Endothelial cell of umbilical vein (primary cell): ENCODE results near the gene ALKBH7. TPM values are rescaled to one million over a fixed set of nuclear protein-coding genes. Genes with fewer than 3 reads are reported as not detected.
A peak's percentile ranks its signal among the peaks of the same experiment; 100 is the strongest.

Source experiments
- BruUV-seq: library from RNA; stranded (reverse); fragments of 400-500 nt; replicated peaks from 2 replicates; lab custom pipeline; 2021; lab: Mats Ljungman, UMichigan
- CTCF ChIA-PET: fragments of 300-600, 350-600 bp; sonication (Branson Sonifier 250); formaldehyde crosslinking; loops from one replicate; lab custom pipeline; 2021; ENCODE audit warnings: antibody characterized with exemption, inconsistent platforms; lab: Charles Lee
- POLR2A ChIA-PET: fragments of 300-600, 350-600 bp; sonication (Branson Sonifier 250); formaldehyde crosslinking; loops from one replicate; lab custom pipeline; 2021; ENCODE audit warnings: antibody characterized with exemption, inconsistent platforms; lab: Charles Lee
- DNase-seq: peaks from one replicate; pipeline ENCODE4 v3.0.0-alpha.2; 2011; ENCODE audit warnings: low read depth, low spot score
- FAIRE-seq: peaks from 2 replicates; lab custom pipeline; 2011; peaks lifted over from hg19 to GRCh38; lab: Jason Lieb, UNC
- H2AFZ ChIP-seq: 2 replicates; pipeline ENCODE4 v1.6.0; 2012; ENCODE audit warnings: low read depth, low read length, control low read depth, inconsistent platforms
- H3K27ac ChIP-seq: 2 replicates; pipeline ENCODE4 v1.5.1; 2011; ENCODE audit warnings: low read depth, mild to moderate bottlenecking, control low read depth, low read length, moderate library complexity; ENCODE audit not compliant: insufficient read depth
- H3K27me3 ChIP-seq, 2 experiments: 2 replicates each; pipeline versions ENCODE4 v1.6.0 to v1.6.1; 2011; ENCODE audit warnings: low read length in 2 of 2, mixed read lengths in 1 of 2; ENCODE audit not compliant: control insufficient read depth in 2 of 2, insufficient read depth in 2 of 2
- H3K36me3 ChIP-seq, 2 experiments: 2 replicates in 1 of 2; 3 replicates in 1 of 2; pipeline ENCODE4 v1.5.1; 2011; ENCODE audit warnings: low read length in 2 of 2, mild to moderate bottlenecking in 1 of 2, moderate library complexity in 1 of 2; ENCODE audit not compliant: control insufficient read depth in 2 of 2, insufficient read depth in 2 of 2; ENCODE audit errors: extremely low read depth in 1 of 2
- H3K4me1 ChIP-seq: 3 replicates; pipeline ENCODE4 v1.5.1; 2011; ENCODE audit warnings: mild to moderate bottlenecking, low read length; ENCODE audit not compliant: control insufficient read depth, insufficient read depth; ENCODE audit errors: extremely low read depth
- H3K4me2 ChIP-seq: 2 replicates; pipeline ENCODE4 v1.6.1; 2011; ENCODE audit warnings: low read length, control low read depth, mixed read lengths; ENCODE audit not compliant: insufficient read depth
- H3K4me3 ChIP-seq, 3 experiments: fragments of 200-600 bp in 1 of 3; sonication (generic), shearing (Covaris generic) in 1 of 3; replicated peaks in 1 of 3; 2 replicates each; pipeline ENCODE4 v1.5.1; 2011 to 2016; ENCODE audit warnings: control low read depth in 3 of 3, low read length in 3 of 3, mild to moderate bottlenecking in 2 of 3, inconsistent platforms in 1 of 3, low read depth in 1 of 3, moderate library complexity in 1 of 3; ENCODE audit not compliant: insufficient read depth in 1 of 3
- H3K79me2 ChIP-seq: 2 replicates; pipeline ENCODE4 v1.6.0; 2012; ENCODE audit warnings: low read length, inconsistent platforms; ENCODE audit not compliant: control insufficient read depth, insufficient read depth
- H3K9ac ChIP-seq: replicated peaks from 2 replicates; pipeline ENCODE3; 2011; ENCODE audit warnings: low read length, control low read depth; ENCODE audit not compliant: insufficient read depth; ENCODE audit errors: extremely low read depth
- H3K9me1 ChIP-seq: replicated peaks from 3 replicates; pipeline ENCODE4 v1.6.0; 2011; ENCODE audit warnings: mild to moderate bottlenecking, low read length; ENCODE audit not compliant: control insufficient read depth, insufficient read depth; ENCODE audit errors: extremely low read depth
- H3K9me3 ChIP-seq: replicated peaks from 2 replicates; pipeline ENCODE4 v1.5.1; 2012; ENCODE audit warnings: low read length, inconsistent platforms; ENCODE audit not compliant: control insufficient read depth, insufficient read depth
- H4K20me1 ChIP-seq: replicated peaks from 2 replicates; pipeline ENCODE3; 2011; ENCODE audit warnings: mild to moderate bottlenecking, low read length; ENCODE audit not compliant: control insufficient read depth, insufficient read depth; ENCODE audit errors: extremely low read depth
- CTCF ChIP-seq, 2 donors: IDR thresholded peaks; 1 replicate in 1 of 2; 2 replicates in 1 of 2; pipeline ENCODE4 v1.5.1; 2011; ENCODE audit warnings: low read length in 2 of 2, mild to moderate bottlenecking in 2 of 2, moderate library complexity in 2 of 2, control low read depth in 1 of 2, inconsistent platforms in 1 of 2, low read depth in 1 of 2; ENCODE audit not compliant: insufficient read depth in 1 of 2; ENCODE audit errors: extremely low read depth in 1 of 2
- EZH2 ChIP-seq: IDR thresholded peaks from 2 replicates; pipeline ENCODE4 v1.6.1; 2012; ENCODE audit warnings: borderline replicate concordance, low read depth, mild to moderate bottlenecking, moderate library complexity, low read length, inconsistent platforms; ENCODE audit not compliant: severe bottlenecking
- FOS ChIP-seq: IDR thresholded peaks from 2 replicates; pipeline ENCODE4 v1.6.1; 2011; ENCODE audit warnings: mild to moderate bottlenecking, low read length, moderate library complexity, borderline replicate concordance; ENCODE audit not compliant: insufficient read depth
- MYC ChIP-seq: IDR thresholded peaks from one replicate; pipeline ENCODE4 v1.6.1; 2011; ENCODE audit warnings: mild to moderate bottlenecking, low read depth, low read length
- POLR2AphosphoS5 ChIP-seq: IDR thresholded peaks from 2 replicates; pipeline ENCODE4 v1.6.1; 2012; ENCODE audit warnings: low read depth, mild to moderate bottlenecking, control low read depth, low read length, moderate library complexity; ENCODE audit not compliant: insufficient read depth
- dilution Hi-C: fragments of 300-500 bp; cut with MboI; formaldehyde crosslinking; loops from one replicate; pipeline ENCODE4 v1.15.0; 2019; ENCODE audit warnings: low sequenced_read_pairs; ENCODE audit not compliant: extremely low pct_ligation_motif_present
- intact Hi-C: fragments of 100-400 bp; cut with micrococcal nuclease; formaldehyde crosslinking; loops from one replicate; pipeline ENCODE4 v1.10.0; 2022
- polyA plus RNA-seq, 4 experiments: library from polyadenylated mRNA; depleted of rRNA in 3 of 4; stranded (reverse) in 3 of 4; unstranded in 1 of 4; fragments of >200 nt; gene quantifications; 2 replicates each; pipeline versions ENCODE4 v1.2.1 to v1.2.3, GENCODE V29; 2011 to 2012; ENCODE audit warnings: missing spikeins in 1 of 4
- total RNA-seq: library from RNA; stranded (reverse); gene quantifications from 2 replicates; pipeline ENCODE4 v1.2.3, GENCODE V29; 2021

The ALKBH7 gene
- total and polyA plus RNA-seq, 2 donors (not counting 3 experiments of a cell fraction or from before 2014, with no cell fraction given) = 48.8 to 59.4 TPM

- Histone ChIP-seq H3K4me3 (no peak overlapping the region), H3K9me3 (no peaks in the 10 kb centered on the region), H3K4me2 (no peak overlapping the region), H3K27ac (no peak overlapping the region), H4K20me1 (no peaks in the 10 kb centered on the region), H3K4me1 (no peaks in the 10 kb centered on the region), H2AFZ (no peak overlapping the region), H3K36me3 (peaks cover 9 to 41% of the 10 kb centered on the region in 2 experiments), H3K79me2 (no peaks in the 10 kb centered on the region), H3K27me3 (no peaks in the 10 kb centered on the region), H3K9me1 (no peaks in the 10 kb centered on the region), H3K9ac (no peak overlapping the region)
- TF ChIP-seq MYC (no peak), FOS (no peak), CTCF (IDR thresholded peaks at IDR 0.05; ENCODE audit: extremely low read depth in 1 of 2, insufficient read depth in 1 of 2, low read depth in 1 of 2, low read length in 2 of 2) (no peak), EZH2 (no peak), POLR2AphosphoS5 (no peak)
- CTCF ChIA-PET = no interaction called here
- FAIRE-seq (no peak), DNase-seq (no peak)
- POLR2A ChIA-PET = no interaction called here
- BruUV-seq = TSS peak; percentile 62
- dilution Hi-C loops = no loop called here
- intact Hi-C loops = no loop called here
Measured at GRCh38 chr19:6379744-6380143, 7.2 kb downstream of the ALKBH7 start.
